PC-9 (cell line): Measurements from ENCODE around the gene SLC25A30. TPM values are rescaled to one million over a fixed set of nuclear protein-coding genes. Genes with fewer than 3 reads are reported as not detected.

ENCODE experiments used
- BruUV-seq: library from RNA; stranded (reverse); fragments of 400-500 nt; replicated peaks from 2 replicates; lab custom pipeline; 2021; lab: Mats Ljungman, UMichigan
- CTCF ChIA-PET: fragments of 300-600 bp; sonication (Branson Sonifier 250); formaldehyde crosslinking; loops from one replicate; lab custom pipeline; 2022; ENCODE audit warnings: antibody characterized with exemption; lab: Charles Lee
- POLR2A ChIA-PET: fragments of 300-600 bp; sonication (Branson Sonifier 250); formaldehyde crosslinking; loops from one replicate; lab custom pipeline; 2022; ENCODE audit warnings: antibody characterized with exemption; ENCODE audit not compliant: unreplicated experiment; lab: Charles Lee
- DNase-seq, 2 experiments: peaks; one replicate each; pipeline versions ENCODE4 v3.0.0 to v3.0.0-alpha.2; 2015 to 2022; ENCODE audit warnings: mixed read lengths in 1 of 2
- H2AFZ ChIP-seq: fragments of 200-600 bp; sonication (generic); 2 replicates; pipeline ENCODE4 v1.8.1; 2017; ENCODE audit warnings: antibody characterized with exemption
- H3F3A ChIP-seq: fragments of 200-600 bp; sonication (generic); 2 replicates; pipeline ENCODE4 v1.8.1; 2017; ENCODE audit warnings: antibody characterized with exemption, mild to moderate bottlenecking, low read depth; ENCODE audit not compliant: insufficient read depth
- H3K27ac ChIP-seq: fragments of 200-600 bp; sonication (generic); 2 replicates; pipeline ENCODE4 v1.6.1; 2016; ENCODE audit warnings: mixed run types
- H3K27me3 ChIP-seq: fragments of 200-600 bp; sonication (generic); 2 replicates; pipeline ENCODE4 v1.6.1; 2016; ENCODE audit warnings: low read depth, mixed run types; ENCODE audit not compliant: insufficient read depth
- H3K36me3 ChIP-seq: fragments of 200-600 bp; sonication (generic); 2 replicates; pipeline ENCODE4 v1.6.1; 2016; ENCODE audit warnings: low read depth, mixed run types
- H3K4me1 ChIP-seq: fragments of 200-600 bp; sonication (generic); replicated peaks from 2 replicates; pipeline ENCODE4 v1.6.1; 2016; ENCODE audit warnings: mixed run types; ENCODE audit not compliant: insufficient read depth
- H3K4me2 ChIP-seq: fragments of 200-600 bp; sonication (generic); 2 replicates; pipeline ENCODE4 v1.6.1; 2017; ENCODE audit warnings: mixed run types
- H3K4me3 ChIP-seq: fragments of 200-600 bp; sonication (generic); 2 replicates; pipeline ENCODE4 v1.6.1; 2016; ENCODE audit warnings: mixed run types
- H3K79me2 ChIP-seq: fragments of 200-600 bp; sonication (generic); 2 replicates; pipeline ENCODE4 v1.6.1; 2017; ENCODE audit warnings: low read depth, mixed run types
- H3K9me2 ChIP-seq: fragments of 200-600 bp; sonication (generic); 2 replicates; pipeline ENCODE4 v1.8.1; 2017; ENCODE audit warnings: mild to moderate bottlenecking; ENCODE audit not compliant: insufficient read depth
- H3K9me3 ChIP-seq: fragments of 200-600 bp; sonication (generic); 2 replicates; pipeline ENCODE4 v1.8.1; 2016; ENCODE audit warnings: low read depth; ENCODE audit not compliant: insufficient read depth
- H4K20me1 ChIP-seq: fragments of 200-600 bp; sonication (generic); 2 replicates; pipeline ENCODE4 v1.8.1; 2017; ENCODE audit not compliant: insufficient read depth
- CTCF ChIP-seq: fragments of 200-600 bp; sonication (generic); conservative IDR thresholded peaks from 2 replicates; pipeline ENCODE4 v1.6.1; 2017; ENCODE audit warnings: mixed run types, antibody characterized with exemption, mild to moderate bottlenecking, moderate library complexity
- EZH2 ChIP-seq: fragments of 200-600 bp; sonication (generic); IDR thresholded peaks from 2 replicates; pipeline ENCODE4 v1.8.0; 2017; ENCODE audit warnings: antibody characterized with exemption, low read depth
- intact Hi-C: fragments of 100-400 bp; cut with micrococcal nuclease; formaldehyde crosslinking; loops from one replicate; pipeline ENCODE4 v1.10.0; 2022; ENCODE audit not compliant: unreplicated experiment
- total RNA-seq: library from RNA; stranded (reverse); gene quantifications from 2 replicates; pipeline ENCODE4 v1.2.3, GENCODE V29; 2021

Gene SLC25A30
- total RNA-seq, 1 experiment from 2014 or later = 11.2 TPM

DNA sequence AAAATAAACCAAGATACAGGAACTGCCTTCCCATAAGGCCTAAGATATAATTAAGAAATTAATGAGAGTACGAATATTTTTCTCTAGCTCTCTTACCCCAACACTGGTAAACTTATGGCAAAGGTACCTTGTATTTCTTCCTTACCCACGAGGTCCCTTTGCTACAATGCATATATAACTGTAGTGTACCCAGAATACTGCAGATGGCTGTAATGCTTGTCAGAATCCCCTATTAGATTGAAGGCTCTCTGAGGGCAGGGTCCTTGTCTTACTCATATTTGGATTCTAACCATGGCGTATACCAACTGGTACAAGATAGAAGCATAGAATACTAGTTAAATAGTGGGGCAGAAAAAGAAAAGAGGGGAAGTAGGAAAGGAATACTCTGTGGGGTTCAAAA is 15.1 kb downstream of the SLC25A30 start:
- ChIA-PET CTCF (no interaction called here), POLR2A (no interaction called here)
- Histone ChIP-seq H3K36me3 (0 out of 2 replicates have a peak, but pooled peaks cover 3% of the 10 kb centered on the region), H3K9me3 (no peaks in the 10 kb centered on the region), H2AFZ (no peak overlapping the region), H3F3A (no peaks in the 10 kb centered on the region), H3K4me2 (no peak overlapping the region), H3K27ac (no peak overlapping the region), H3K9me2 (no peaks in the 10 kb centered on the region), H3K27me3 (no peaks in the 10 kb centered on the region), H4K20me1 (no peaks in the 10 kb centered on the region), H3K4me1 (no peaks in the 10 kb centered on the region), H3K4me3 (no peak overlapping the region), H3K79me2 (no peaks in the 10 kb centered on the region)
- BruUV-seq = no TSS peak
- TF ChIP-seq CTCF (no peak), EZH2 (no peak)
- intact Hi-C loops = no loop called here
- DNase-seq = no peak

GRCh38 chr13:45402641-45403040 is 15.5 kb downstream of the SLC25A30 start:
- Histone ChIP-seq H3K4me3 (no peak overlapping the region), H3K4me1 (no peaks in the 10 kb centered on the region), H3K79me2 (no peaks in the 10 kb centered on the region), H3K36me3 (no peaks in the 10 kb centered on the region), H3K27ac (no peak overlapping the region), H3K27me3 (no peaks in the 10 kb centered on the region), H4K20me1 (no peaks in the 10 kb centered on the region), H2AFZ (no peak overlapping the region), H3F3A (no peaks in the 10 kb centered on the region), H3K4me2 (no peak overlapping the region), H3K9me3 (no peaks in the 10 kb centered on the region), H3K9me2 (no peaks in the 10 kb centered on the region)
- no peak for TF ChIP-seq EZH2
- no peak for TF ChIP-seq CTCF
- CTCF ChIA-PET = no interaction called here
- BruUV-seq = no TSS peak
- POLR2A ChIA-PET = no interaction called here
- no peak for DNase-seq
- intact Hi-C loops = no loop called here

- Histone ChIP-seq H3K79me2 (no peaks in the 10 kb centered on the region), H3F3A (no peaks in the 10 kb centered on the region), H4K20me1 (no peaks in the 10 kb centered on the region), H3K27me3 (no peaks in the 10 kb centered on the region), H3K4me2 (no peak overlapping the region), H2AFZ (no peak overlapping the region), H3K4me3 (no peak overlapping the region), H3K36me3 (no peaks in the 10 kb centered on the region), H3K4me1 (no peaks in the 10 kb centered on the region), H3K9me2 (no peaks in the 10 kb centered on the region), H3K27ac (no peak overlapping the region), H3K9me3 (no peaks in the 10 kb centered on the region)
- CTCF ChIA-PET = no interaction called here
- POLR2A ChIA-PET = no interaction called here
- no peak for DNase-seq
- no TSS peak for BruUV-seq
- TF ChIP-seq CTCF (no peak), EZH2 (no peak)
- intact Hi-C loops = no loop called here
These were observed 16.9 kb downstream of the SLC25A30 start for GRCh38 chr13:45401314-45401713.
